Small intestine (tissue), 7 donors: ENCODE data around the gene COL21A1. TPM values are rescaled to one million over a fixed set of nuclear protein-coding genes. Genes with fewer than 3 reads are reported as not detected.

Experiments used
- DNase-seq, 2 donors: peaks; one replicate each; pipeline versions ENCODE4 v3.0.0 to v3.0.0-alpha.2; 2013
- FAIRE-seq: peaks from 2 replicates; lab custom pipeline; 2012; peaks lifted over from hg19 to GRCh38; lab: Jason Lieb, UNC
- H3K27ac ChIP-seq, 3 donors: one replicate each; pipeline ENCODE4 v1.5.1; 2013; ENCODE audit warnings: low read length in 2 of 3, mild to moderate bottlenecking in 2 of 3, control low read depth in 1 of 3, inconsistent platforms in 1 of 3, low read depth in 1 of 3, moderate library complexity in 1 of 3
- H3K27me3 ChIP-seq, 3 donors: one replicate each; pipeline ENCODE4 v1.6.1; 2013; ENCODE audit warnings: low read length in 3 of 3, inconsistent platforms in 1 of 3; ENCODE audit not compliant: control insufficient read depth in 3 of 3, insufficient read depth in 3 of 3
- H3K36me3 ChIP-seq, 3 donors: one replicate each; pipeline ENCODE4 v1.6.1; 2013; ENCODE audit warnings: low read length in 3 of 3, inconsistent platforms in 1 of 3, low read depth in 1 of 3, mild to moderate bottlenecking in 1 of 3, moderate library complexity in 1 of 3; ENCODE audit not compliant: control insufficient read depth in 3 of 3, insufficient read depth in 2 of 3
- H3K4me1 ChIP-seq, 3 donors: one replicate each; pipeline ENCODE4 v1.6.1; 2013; ENCODE audit warnings: low read length in 2 of 3, inconsistent platforms in 1 of 3, low read depth in 1 of 3, mild to moderate bottlenecking in 1 of 3, moderate library complexity in 1 of 3; ENCODE audit not compliant: control insufficient read depth in 3 of 3, insufficient read depth in 2 of 3
- H3K4me3 ChIP-seq, 3 donors: one replicate each; pipeline ENCODE4 v1.5.1; 2013; ENCODE audit warnings: low read length in 3 of 3, control low read depth in 1 of 3, inconsistent platforms in 1 of 3, low read depth in 1 of 3, mild to moderate bottlenecking in 1 of 3, moderate library complexity in 1 of 3
- H3K9me3 ChIP-seq, 2 donors: one replicate each; pipeline ENCODE4 v1.6.1; 2013; ENCODE audit warnings: low read depth in 1 of 2, low read length in 1 of 2; ENCODE audit not compliant: control insufficient read depth in 2 of 2, insufficient read depth in 1 of 2
- WGBS, 3 donors: extraction: QIAGEN DNeasy Blood & Tissue Kit; methylation state at CpG; one replicate each; pipeline ENCODE4 v1.1.7; 2013; 5-methylcytosine and 5-hydroxymethylcytosine counted together
- polyA plus RNA-seq, 4 donors: library from polyadenylated mRNA; stranded (reverse) in 3 of 4; unstranded in 1 of 4; fragments of 200-250 nt in 3 of 4; fragments of 120-200 nt in 1 of 4; gene quantifications; one replicate each; pipeline versions ENCODE4 v1.2.1 to v1.2.3, GENCODE V29; 2013
- donor health status: healthy with polysubstance abuse.
- donor health status: control.
- donor health status: control.
- donor health status: Bipolar disorder and iron deficiency.
- donor health status: healthy.

The COL21A1 gene
- polyA plus RNA-seq, 4 donors = 0.84 to 8.1 TPM; not detected in 2

DNA sequence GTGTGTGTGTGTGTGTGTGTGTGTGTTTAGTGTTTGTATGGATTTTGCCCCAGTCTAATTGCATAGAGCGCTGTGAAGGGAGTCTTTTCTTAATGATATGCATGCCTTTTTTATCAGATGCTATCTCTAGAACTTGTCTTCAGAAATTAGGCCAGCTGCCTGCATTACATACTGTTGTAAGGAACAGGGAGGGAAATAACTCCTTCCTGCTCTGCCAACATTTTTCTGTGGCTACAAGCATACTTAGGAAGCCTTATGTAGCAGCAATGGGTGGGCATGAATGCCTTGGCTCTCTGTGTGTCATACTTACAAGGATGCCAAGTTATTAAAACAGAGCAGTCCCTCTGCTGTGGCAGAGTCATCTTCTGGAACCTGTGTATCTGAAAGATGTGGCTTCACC, 8.0 kb upstream of the COL21A1 start:
- DNase-seq (no peak), FAIRE-seq (no peak)
- no peaks in the 10 kb centered on the region for H3K4me1 ChIP-seq
- H3K27ac ChIP-seq = no peak overlapping the region
- no peak overlapping the region for H3K4me3 ChIP-seq
- 10 to 63% (median 36%) methylated on average over 1 of the region's 1 CpG for WGBS, 3 donors
- H3K36me3 ChIP-seq = no peaks in the 10 kb centered on the region
- H3K9me3 ChIP-seq = no peaks in the 10 kb centered on the region
- no peaks in the 10 kb centered on the region for H3K27me3 ChIP-seq

DNA sequence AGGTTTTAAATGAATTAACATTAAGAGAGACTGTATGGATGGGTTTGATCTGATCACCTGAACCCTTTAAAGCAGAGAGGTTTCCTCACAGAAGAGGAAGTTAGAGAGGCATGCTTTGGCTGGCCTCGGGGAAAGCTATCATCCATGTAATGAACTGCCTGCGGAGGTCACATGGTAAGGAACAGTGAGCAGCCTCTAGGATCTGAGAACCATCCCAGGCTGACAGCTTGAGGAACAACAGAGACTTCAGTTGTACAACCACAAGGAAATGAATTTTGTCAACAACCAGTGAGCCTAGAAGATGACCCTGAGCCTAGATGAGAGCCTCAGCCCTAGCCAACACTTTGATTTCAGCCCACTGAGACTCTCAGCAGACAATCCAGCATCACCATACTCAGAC, 2.9 kb upstream of the COL21A1 start:
- H3K36me3 ChIP-seq = no peaks in the 10 kb centered on the region
- 38 to 45% (median 40%) methylated on average over 2 of the region's 2 CpGs for WGBS, 3 donors
- no peak overlapping the region for H3K4me3 ChIP-seq
- FAIRE-seq (no peak), DNase-seq (no peak)
- no peak overlapping the region for H3K27ac ChIP-seq
- no peaks in the 10 kb centered on the region for H3K4me1 ChIP-seq
- peaks cover 0 to 15% (median 4%) of the 10 kb centered on the region in 3 donors for H3K27me3 ChIP-seq
- H3K9me3 ChIP-seq = no peaks in the 10 kb centered on the region

DNA sequence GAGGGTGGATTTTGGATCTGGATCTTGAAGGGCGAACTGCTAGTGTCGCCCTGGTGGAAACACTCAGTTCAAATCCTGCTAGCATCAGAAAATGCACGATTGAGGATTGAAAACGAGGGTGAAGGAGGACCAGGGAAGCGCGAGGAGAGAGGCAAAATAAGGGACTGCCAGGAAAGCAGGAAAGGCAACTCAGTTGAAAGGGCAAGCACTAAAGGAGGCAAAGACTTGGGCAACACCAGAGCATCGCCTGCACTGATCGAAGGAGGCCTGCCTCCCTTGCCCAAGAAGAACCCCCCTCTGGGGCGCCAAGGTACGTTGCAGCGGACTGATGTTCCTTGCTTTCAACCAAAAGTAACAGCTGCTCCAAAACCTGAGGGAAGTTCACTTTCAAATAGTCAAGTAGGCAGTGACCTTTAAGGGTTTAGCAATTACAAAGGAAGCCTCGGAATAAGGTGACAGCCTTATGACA, 308 bp upstream of the COL21A1 start:
- 21 to 29% (median 23%) methylated on average over 12 of the region's 12 CpGs for WGBS, 3 donors
- Histone ChIP-seq H3K4me1 (no peaks in the 10 kb centered on the region), H3K27ac (no peak overlapping the region), H3K9me3 (no peaks in the 10 kb centered on the region), H3K27me3 (peaks cover 0 to 15% (median 4%) of the 10 kb centered on the region in 3 donors), H3K4me3 (peak overlapping the region in 1 of 3 donors; percentile 44), H3K36me3 (no peaks in the 10 kb centered on the region)
- FAIRE-seq (no peak), DNase-seq (no peak)

DNA sequence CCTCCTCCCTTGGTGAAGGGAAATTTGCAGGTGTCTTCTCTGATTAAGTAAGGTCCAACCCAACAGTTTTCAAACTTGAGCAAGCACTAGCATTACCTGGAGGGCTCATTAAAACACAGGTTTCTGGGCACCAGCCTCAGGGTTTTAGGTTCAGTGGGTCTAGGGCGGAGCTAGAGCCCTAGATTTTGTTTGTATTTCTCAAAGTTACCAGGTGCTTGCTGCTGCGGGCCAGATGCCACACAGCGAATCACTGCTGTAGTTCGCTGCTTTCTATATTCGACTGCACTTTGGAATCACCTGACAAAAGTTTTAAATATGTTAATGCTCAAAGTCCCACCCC, 869 bp downstream of the COL21A1 start:
- H3K4me3 ChIP-seq = peak overlapping the region in 1 of 3 donors; percentile 44
- FAIRE-seq = no peak

DNA sequence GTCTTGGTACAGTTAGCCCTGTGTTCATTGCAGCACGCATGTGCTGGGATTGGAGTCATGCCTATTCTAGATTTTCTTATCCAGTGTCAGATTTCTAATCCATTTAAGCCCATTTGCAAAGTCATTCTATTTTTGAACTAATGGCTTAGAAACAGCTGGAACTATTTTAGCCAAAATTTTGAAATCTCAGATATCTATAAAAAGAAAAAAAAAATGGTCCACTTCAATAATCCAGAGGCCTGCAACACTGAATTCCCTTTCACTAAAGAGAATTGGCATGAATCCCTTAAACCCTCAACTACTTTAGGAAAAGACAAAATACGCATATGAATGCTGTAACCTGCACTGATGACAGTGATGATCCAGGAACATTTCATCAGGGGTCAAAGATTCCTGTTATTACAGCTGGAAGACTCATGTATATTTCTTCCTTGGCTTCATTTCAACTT, 1.5 kb downstream of the COL21A1 start:
- Histone ChIP-seq H3K27me3 (peaks cover 0 to 15% (median 4%) of the 10 kb centered on the region in 3 donors), H3K36me3 (no peaks in the 10 kb centered on the region), H3K27ac (no peak overlapping the region), H3K4me3 (no peak overlapping the region), H3K9me3 (no peaks in the 10 kb centered on the region), H3K4me1 (no peaks in the 10 kb centered on the region)
- FAIRE-seq = no peak
- 26 to 30% (median 28%) methylated on average over 2 of the region's 2 CpGs for WGBS, 3 donors
- no peak for DNase-seq

More for the DNA sequence above, 869 bp downstream of the COL21A1 start:
- Histone ChIP-seq H3K27ac (no peak overlapping the region), H3K4me1 (no peaks in the 10 kb centered on the region), H3K27me3 (peaks cover 0 to 15% (median 4%) of the 10 kb centered on the region in 3 donors), H3K36me3 (no peaks in the 10 kb centered on the region), H3K9me3 (no peaks in the 10 kb centered on the region)
- peak in 1 of 2 donors; percentile 8 for DNase-seq
- WGBS, 3 donors = 10 to 32% (median 20%) methylated on average over 5 of the region's 5 CpGs

DNA sequence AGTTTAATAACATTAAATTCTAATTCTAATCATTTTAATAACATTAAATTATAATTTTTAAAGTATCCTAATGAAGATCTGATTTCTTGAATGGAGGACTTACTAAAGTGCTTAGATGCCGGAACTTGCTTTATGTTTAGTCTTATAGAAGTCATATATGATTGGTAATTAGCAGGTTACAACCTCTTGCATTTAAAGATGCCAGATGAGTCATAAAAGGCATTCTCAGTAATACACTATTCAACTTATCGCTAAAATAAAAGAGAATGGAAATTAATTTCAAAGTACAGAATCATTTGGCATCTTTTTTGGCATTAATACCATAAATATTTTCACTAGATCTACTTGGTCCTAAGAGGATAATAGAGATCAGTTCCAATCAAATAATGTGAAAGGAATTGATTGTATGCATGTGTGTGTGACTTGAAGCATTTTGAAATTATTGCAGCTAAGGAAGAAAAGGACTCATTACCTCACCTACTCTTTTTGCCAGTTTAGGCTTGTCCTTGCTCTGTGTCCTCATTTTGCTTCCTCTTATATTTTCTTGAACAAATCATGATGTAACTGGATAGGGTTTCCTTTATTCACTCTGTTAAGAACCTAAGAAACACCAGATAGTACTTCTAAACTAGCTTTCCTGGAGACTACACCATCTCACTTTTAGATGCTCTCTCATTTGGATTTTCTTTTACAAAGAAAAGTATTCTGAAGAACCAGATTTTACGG, 2.7 kb downstream of the COL21A1 start:
- DNase-seq (no peak), FAIRE-seq (no peak)
- Histone ChIP-seq H3K36me3 (no peaks in the 10 kb centered on the region), H3K27me3 (peaks cover 0 to 15% (median 4%) of the 10 kb centered on the region in 3 donors), H3K4me3 (no peak overlapping the region), H3K27ac (no peak overlapping the region), H3K9me3 (no peaks in the 10 kb centered on the region), H3K4me1 (no peaks in the 10 kb centered on the region)
- WGBS, 3 donors = 92 to 94% (median 93%) methylated on average over 3 of the region's 3 CpGs

DNA sequence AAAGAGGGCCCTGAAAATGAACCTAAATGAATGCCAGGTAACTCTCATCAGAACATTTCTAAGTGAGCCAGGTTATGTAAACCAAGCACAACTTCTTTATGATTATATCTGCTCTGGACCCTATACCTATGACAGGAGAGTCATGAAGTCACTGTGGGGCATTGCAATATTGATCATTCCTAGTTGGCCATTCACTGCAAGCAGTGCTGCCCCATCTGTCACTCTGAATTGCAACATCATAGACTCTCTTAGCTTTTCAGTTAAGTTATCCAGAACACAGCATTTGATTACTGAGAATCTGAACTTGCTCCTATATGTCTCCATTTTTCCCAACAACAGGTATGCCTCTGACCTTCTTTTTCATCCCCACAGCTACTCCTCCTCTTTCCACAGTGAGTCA, 3.3 kb downstream of the COL21A1 start:
- Histone ChIP-seq H3K9me3 (no peaks in the 10 kb centered on the region), H3K4me3 (no peak overlapping the region), H3K27me3 (peaks cover 0 to 15% (median 4%) of the 10 kb centered on the region in 3 donors), H3K36me3 (no peaks in the 10 kb centered on the region), H3K4me1 (no peaks in the 10 kb centered on the region), H3K27ac (no peak overlapping the region)
- FAIRE-seq = no peak
- no peak for DNase-seq

DNA sequence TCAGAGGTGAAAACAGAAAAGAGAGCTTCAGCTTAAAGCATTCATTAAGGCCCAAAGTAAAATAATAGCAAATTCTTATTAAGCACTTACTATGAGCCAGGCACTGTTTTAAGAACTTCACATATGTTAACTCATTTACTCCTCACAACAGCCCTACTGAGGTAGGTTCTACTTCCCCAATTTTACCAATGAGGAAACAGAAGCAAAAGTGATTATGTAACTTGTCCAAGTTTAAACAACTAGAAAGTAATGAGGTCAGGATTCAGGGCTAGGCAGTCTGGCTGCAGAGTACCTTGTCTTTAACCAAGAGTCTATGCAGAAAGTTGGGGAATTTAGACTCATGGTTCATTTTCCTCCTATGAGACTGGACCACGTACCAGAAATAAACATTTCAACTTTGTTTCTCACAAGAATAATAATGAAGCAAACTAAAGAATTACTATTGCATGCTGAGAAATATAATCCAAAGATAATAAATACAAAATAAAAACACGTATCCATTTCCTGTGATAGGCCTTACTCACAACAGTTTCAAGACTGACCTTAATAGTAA, 3.8 kb downstream of the COL21A1 start:
- no peak for FAIRE-seq

More for the DNA sequence above, 3.8 kb downstream of the COL21A1 start:
- no peak overlapping the region for H3K27ac ChIP-seq
- no peaks in the 10 kb centered on the region for H3K9me3 ChIP-seq
- no peak overlapping the region for H3K4me3 ChIP-seq
- H3K36me3 ChIP-seq = no peaks in the 10 kb centered on the region
- DNase-seq = no peak
- WGBS, 3 donors = 70 to 79% (median 71%) methylated on average over 2 of the region's 2 CpGs
- no peaks in the 10 kb centered on the region for H3K4me1 ChIP-seq
- H3K27me3 ChIP-seq = peaks cover 0 to 15% (median 4%) of the 10 kb centered on the region in 3 donors
